GM12878 (cell line): ENCODE results near the gene ATP6V0A4. TPM values are rescaled to one million over a fixed set of nuclear protein-coding genes. Genes with fewer than 3 reads are reported as not detected.

Experiments
- ATAC-seq: fragments of 200-7000 bp; cut with Tn5 transposase; 3 replicates; pipeline ENCODE4 v1.9.1; 2020; ENCODE audit warnings: mild to moderate bottlenecking, moderate library complexity
- Bru-seq: library from RNA; stranded (reverse); fragments of 400-500 nt; gene quantifications from one replicate; lab custom pipeline; 2021; lab: Mats Ljungman, UMichigan
- BruChase-seq, 2 experiments: library from RNA; stranded (reverse); fragments of 400-500 nt; gene quantifications; one replicate each; lab custom pipeline; 2021; lab: Mats Ljungman, UMichigan
- BruUV-seq: library from RNA; stranded (reverse); fragments of 400-500 nt; replicated peaks from 2 replicates; lab custom pipeline; 2021; lab: Mats Ljungman, UMichigan
- CTCF ChIA-PET: fragments of 300-600 bp; sonication (Branson Sonifier 250); formaldehyde crosslinking; extraction: SDS; loops from one replicate; lab custom pipeline; 2021; ENCODE audit warnings: inconsistent platforms; lab: Yijun Ruan, JAX
- POLR2A ChIA-PET: fragments of 350-600 bp; formaldehyde crosslinking; extraction: SDS; loops from one replicate; lab custom pipeline; 2021; ENCODE audit warnings: inconsistent platforms; lab: Charles Lee
- RAD21 ChIA-PET: fragments of 300-600 bp; sonication (Branson Sonifier 250); formaldehyde crosslinking; loops from one replicate; lab custom pipeline; 2023; ENCODE audit warnings: antibody characterized with exemption; ENCODE audit not compliant: unreplicated experiment; lab: Charles Lee
- SMC1A ChIA-PET: fragments of 300-600 bp; sonication (Branson Sonifier 250); formaldehyde crosslinking; loops from one replicate; lab custom pipeline; 2023; ENCODE audit not compliant: unreplicated experiment, uncharacterized antibody; lab: Charles Lee
- DNase-seq: peaks from one replicate; pipeline ENCODE4 v3.0.0-alpha.2; 2011; ENCODE audit warnings: low read depth, low spot score
- FAIRE-seq: peaks from 3 replicates; lab custom pipeline; 2011; peaks lifted over from hg19 to GRCh38; lab: Jason Lieb, UNC
- H2AFZ ChIP-seq: 2 replicates; pipeline ENCODE4 v1.6.0; 2011; ENCODE audit warnings: low read depth, low read length, control low read depth; ENCODE audit not compliant: control insufficient read depth
- H3K27ac ChIP-seq: 2 replicates; pipeline ENCODE4 v1.5.1; 2011; ENCODE audit warnings: control low read depth; ENCODE audit not compliant: control insufficient read depth, insufficient read depth
- H3K27me3 ChIP-seq, 2 experiments: replicated peaks in 1 of 2; 2 replicates each; pipeline versions ENCODE4 v1.6.0 to v1.6.1; 2011; ENCODE audit warnings: low read length in 1 of 2; ENCODE audit not compliant: control insufficient read depth in 2 of 2, insufficient read depth in 2 of 2
- H3K36me3 ChIP-seq, 2 experiments: 2 replicates each; pipeline ENCODE4 v1.5.1; 2011; ENCODE audit warnings: low read length in 1 of 2; ENCODE audit not compliant: control insufficient read depth in 2 of 2, insufficient read depth in 2 of 2
- H3K4me1 ChIP-seq: 2 replicates; pipeline ENCODE4 v1.6.1; 2011; ENCODE audit warnings: mild to moderate bottlenecking, low read length, moderate library complexity, mixed read lengths; ENCODE audit not compliant: control insufficient read depth, insufficient read depth
- H3K4me2 ChIP-seq: 2 replicates; pipeline ENCODE4 v1.6.0; 2011; ENCODE audit warnings: control low read depth; ENCODE audit not compliant: control insufficient read depth, insufficient read depth
- H3K4me3 ChIP-seq: fragments of 200-600 bp; sonication (generic); 2 replicates; pipeline ENCODE4 v1.5.1; 2016
- H3K79me2 ChIP-seq: 2 replicates; pipeline ENCODE4 v1.6.0; 2011; ENCODE audit warnings: low read length; ENCODE audit not compliant: control insufficient read depth, insufficient read depth
- H3K9ac ChIP-seq: 2 replicates; pipeline ENCODE4 v1.8.0; 2011; ENCODE audit warnings: low read length, control low read depth, mixed read lengths; ENCODE audit not compliant: control insufficient read depth, insufficient read depth
- H3K9me3 ChIP-seq: replicated peaks from 3 replicates; pipeline ENCODE4 v1.5.1; 2011; ENCODE audit warnings: mild to moderate bottlenecking, low read length; ENCODE audit not compliant: control insufficient read depth, insufficient read depth
- H4K20me1 ChIP-seq: 2 replicates; pipeline ENCODE4 v1.6.0; 2011; ENCODE audit not compliant: control insufficient read depth, insufficient read depth
- BMI1 ChIP-seq: fragments of 450-650 bp; IDR thresholded peaks from 2 replicates; pipeline ENCODE4 v1.6.1; 2016; ENCODE audit warnings: mild to moderate bottlenecking, moderate library complexity, borderline replicate concordance
- CREM ChIP-seq: IDR thresholded peaks from 2 replicates; pipeline ENCODE4 v1.6.1; 2014; ENCODE audit warnings: antibody characterized with exemption, low read depth
- ELK1 ChIP-seq: IDR thresholded peaks from 2 replicates; pipeline ENCODE4 v1.6.1; 2012; ENCODE audit warnings: low read depth, low read length, improper control_type of control experiment
- FOS ChIP-seq: IDR thresholded peaks from 3 replicates; pipeline ENCODE4 v1.6.1; 2011; ENCODE audit warnings: borderline replicate concordance; ENCODE audit not compliant: insufficient read length; ENCODE audit errors: extremely low read depth
- HDAC2 ChIP-seq: fragments of 200-600 bp; sonication (generic); IDR thresholded peaks from 2 replicates; pipeline ENCODE4 v1.6.1; 2017
- IRF3 ChIP-seq: fragments of 450-650 bp; IDR thresholded peaks from 2 replicates; pipeline ENCODE4 v1.6.1; 2014; ENCODE audit warnings: mild to moderate bottlenecking
- NBN ChIP-seq: fragments of 450-650 bp; IDR thresholded peaks from 2 replicates; pipeline ENCODE4 v1.6.1; 2016
- NFYB ChIP-seq: IDR thresholded peaks from 2 replicates; pipeline ENCODE4 v1.6.1; 2011; ENCODE audit warnings: low read depth, mild to moderate bottlenecking, low read length, improper control_type of control experiment, moderate library complexity; ENCODE audit not compliant: insufficient read depth
- NRF1 ChIP-seq: conservative IDR thresholded peaks from 2 replicates; pipeline ENCODE4 v1.6.1; 2011; ENCODE audit warnings: mild to moderate bottlenecking, low read depth, low read length, improper control_type of control experiment
- POLR2A ChIP-seq: IDR thresholded peaks from 2 replicates; pipeline ENCODE4 v1.6.1; 2011; ENCODE audit warnings: low read depth, mild to moderate bottlenecking, low read length
- RAD51 ChIP-seq: fragments of 450-650 bp; IDR thresholded peaks from 2 replicates; pipeline ENCODE4 v1.6.1; 2016; ENCODE audit warnings: moderate library complexity, mild to moderate bottlenecking, inconsistent platforms
- RELA ChIP-seq: fragments of 450-650 bp; IDR thresholded peaks from 2 replicates; pipeline ENCODE4 v1.8.0; 2014; ENCODE audit warnings: borderline replicate concordance; ENCODE audit not compliant: partially characterized antibody
- RUNX3 ChIP-seq: IDR thresholded peaks from 2 replicates; pipeline ENCODE4 v1.6.1; 2012; ENCODE audit warnings: low read length, inconsistent platforms
- TBL1XR1 ChIP-seq: IDR thresholded peaks from 2 replicates; pipeline ENCODE4 v1.6.1; 2012; ENCODE audit warnings: low read depth, low read length, improper control_type of control experiment
- ZNF217 ChIP-seq: fragments of 450-650 bp; IDR thresholded peaks from 2 replicates; pipeline ENCODE4 v1.6.1; 2017; ENCODE audit warnings: antibody characterized with exemption, mild to moderate bottlenecking
- ZNF274 ChIP-seq: IDR thresholded peaks from one replicate; pipeline ENCODE4 v1.8.0; 2011; ENCODE audit not compliant: insufficient read length, insufficient read depth
- WGBS: methylation state at CpG from one replicate; pipeline ENCODE4 v1.1.6; 2016; ENCODE audit warnings: low lambda C conversion rate; ENCODE audit not compliant: insufficient replicate concordance, insufficient coverage; ENCODE audit errors: missing lambda C conversion rate; 5-methylcytosine and 5-hydroxymethylcytosine counted together
- in situ Hi-C: fragments of 300-500 bp; cut with MboI; formaldehyde crosslinking; loops from 9 replicates; pipeline ENCODE4 v1.14.3; 2018; ENCODE audit warnings: mixed read lengths
- intact Hi-C: fragments of 100-400 bp; cut with micrococcal nuclease; formaldehyde crosslinking; loops from one replicate; pipeline ENCODE4 v1.14.2; 2022; ENCODE audit not compliant: unreplicated experiment
- long read RNA-seq, 2 experiments: library from polyadenylated mRNA; unstranded; transcript quantifications; one replicate each; pipeline ENCODE4 v2.0.0, GENCODE V29; 2019 to 2020
- polyA minus RNA-seq, 3 experiments: library from RNA; depleted of rRNA, polyadenylated mRNA; stranded (reverse); fragments of >200 nt; gene quantifications; 2 replicates each; pipeline ENCODE4 v1.2.3, GENCODE V29; 2011
- polyA plus RNA-seq, 11 experiments: library from polyadenylated mRNA; depleted of rRNA in 4 of 11; unstranded in 6 of 11; stranded (reverse) in 5 of 11; fragments of >200 nt; fragmentation: Nextera tagmentation in 4 of 11; fragmentation: Illumina TruSeq in 1 of 11; extraction: Ambion mirVana in 4 of 11; extraction: Trizol in 1 of 11; gene quantifications; 1 replicate in 1 of 11; 2 replicates in 10 of 11; pipeline versions ENCODE4 v1.2.1 to v1.2.3, GENCODE V29; 2011 to 2016; ENCODE audit warnings: inconsistent platforms in 2 of 11, missing spikeins in 2 of 11, low read depth in 1 of 11
- total RNA-seq, 4 experiments: library from RNA; depleted of rRNA in 3 of 4; stranded (reverse); fragments of >200 nt in 3 of 4; fragmentation: Illumina TruSeq in 1 of 4; extraction: Trizol in 1 of 4; gene quantifications; 2 replicates each; pipeline versions ENCODE4 v1.2.1 to v1.2.3, GENCODE V29; 2013 to 2021

The ATP6V0A4 gene
- total RNA-seq (2013; cell fraction: nucleolus; rRNA removed): not detected in 2 replicates
- not detected in 2 replicates for total RNA-seq (2014; rRNA removed)
- not detected in 2 replicates for total RNA-seq (2014; rRNA removed; fragmentation: Illumina TruSeq; extraction: Trizol)
- not detected in 2 replicates for total RNA-seq (2021)
- polyA plus RNA-seq (2011; ENCODE audit: low read depth): not detected
- polyA plus RNA-seq (2011; rRNA removed): not detected in 2 replicates
- not detected in 2 replicates for polyA plus RNA-seq (2011; cell fraction: cytosol; rRNA removed)
- not detected in 2 replicates for polyA plus RNA-seq (2011; cell fraction: nucleus; rRNA removed)
- polyA plus RNA-seq (2012): not detected in 2 replicates
- polyA plus RNA-seq (2014; fragmentation: Illumina TruSeq; extraction: Trizol): not detected in 2 replicates
- not detected for polyA plus RNA-seq (2014; fragmentation: Nextera tagmentation; extraction: Ambion mirVana)
- polyA plus RNA-seq (2014; rRNA removed): not detected in 2 replicates
- polyA plus RNA-seq (2016; fragmentation: Nextera tagmentation; extraction: Ambion mirVana): not detected
- polyA minus RNA-seq (2011; rRNA and poly(A)+ RNA removed): not detected in 2 replicates
- not detected in 2 replicates for polyA minus RNA-seq (2011; cell fraction: cytosol; rRNA and poly(A)+ RNA removed)
- polyA minus RNA-seq (2011; cell fraction: nucleus; rRNA and poly(A)+ RNA removed): not detected in 2 replicates
- Bru-seq, nascent RNA: not detected
- BruChase-seq, experiment 1, labeled RNA remaining after a 6-hour chase: not detected
- BruChase-seq, experiment 2, labeled RNA remaining after a 2-hour chase: percentile 3 among the genes with signal in this experiment
- long read RNA-seq, experiment 1: 0 reads
- long read RNA-seq, experiment 2: 0 reads

GRCh38 chr7:138797715-138798320, at the start of gene ATP6V0A4, which contains the start of gene TMEM213:
Gene ATP6V0A4 (minus strand): TSS chr7:138798196. CDS start chr7:138771247, 26,949 bp downstream.
Gene TMEM213 (plus strand): TSS chr7:138797994. CDS start chr7:138798105, 111 bp downstream.
- H3K4me3 ChIP-seq: no peak within 1 kb of the TSS
- no peaks in the 10 kb centered on the region for H3K27me3 ChIP-seq
- POLR2A ChIA-PET: interaction anchor here (0.6 kb wide), 1 partner anchor 36 kb away, joined by 4 read pairs; no protein-coding TSS in a partner anchor
- in situ Hi-C loops (no loop called here), intact Hi-C loops (no loop called here)
- no peak for TF ChIP-seq TBL1XR1
- TF ChIP-seq BMI1: no peak
- TF ChIP-seq RUNX3: no peak
- no peak for TF ChIP-seq ZNF217
- TF ChIP-seq ELK1: no peak
- no peak for TF ChIP-seq RAD51
- no peak for TF ChIP-seq FOS
- TF ChIP-seq NBN: no peak
- TF ChIP-seq POLR2A: no peak
- TF ChIP-seq HDAC2: no peak
- no peak for TF ChIP-seq RELA
- no peak for TF ChIP-seq CREM
- TF ChIP-seq NRF1: no peak
- TF ChIP-seq ZNF274: no peak
- TF ChIP-seq IRF3: no peak
- no peak for TF ChIP-seq NFYB
- RAD21 ChIA-PET: no interaction called here
- H3K4me1 ChIP-seq: no peaks in the 10 kb centered on the region
- DNase-seq: no peak
- no peaks in the 10 kb centered on the region for H3K9me3 ChIP-seq
- no peak within 1 kb of the TSS for H2AFZ ChIP-seq
- H3K9ac ChIP-seq: no peak within 1 kb of the TSS
- SMC1A ChIA-PET: no interaction called here
- no peaks in the 10 kb centered on the region for H4K20me1 ChIP-seq
- no peak within 1 kb of the TSS for H3K4me2 ChIP-seq
- BruUV-seq: no TSS peak
- no peak for FAIRE-seq
- CTCF ChIA-PET: no interaction called here
- no peaks in the 10 kb centered on the region for H3K79me2 ChIP-seq
- WGBS: 26% methylated on average over 13 of the region's 14 CpGs
- no peaks in the 10 kb centered on the region for H3K36me3 ChIP-seq
- H3K27ac ChIP-seq: no peak within 1 kb of the TSS
- ATAC-seq: no peak
